Loucy (cell line): ENCODE measurements around the gene YBX3.

Experiments
- EZH2phosphoT487 ChIP-seq: fragments of 200-600 bp; IDR thresholded peaks from 2 replicates; pipeline ENCODE4 v1.6.1; 2018; ENCODE audit warnings: antibody characterized with exemption, mild to moderate bottlenecking, moderate library complexity, borderline replicate concordance
- TF ChIP-seq, protein P1 (sequence below): fragments of 200-600 bp; sonication (generic); conservative IDR thresholded peaks from 2 replicates; pipeline ENCODE4 v1.5.1; 2014; ENCODE audit warnings: mild to moderate bottlenecking, antibody characterized with exemption, low read length

- TF ChIP-seq, protein P1, sequence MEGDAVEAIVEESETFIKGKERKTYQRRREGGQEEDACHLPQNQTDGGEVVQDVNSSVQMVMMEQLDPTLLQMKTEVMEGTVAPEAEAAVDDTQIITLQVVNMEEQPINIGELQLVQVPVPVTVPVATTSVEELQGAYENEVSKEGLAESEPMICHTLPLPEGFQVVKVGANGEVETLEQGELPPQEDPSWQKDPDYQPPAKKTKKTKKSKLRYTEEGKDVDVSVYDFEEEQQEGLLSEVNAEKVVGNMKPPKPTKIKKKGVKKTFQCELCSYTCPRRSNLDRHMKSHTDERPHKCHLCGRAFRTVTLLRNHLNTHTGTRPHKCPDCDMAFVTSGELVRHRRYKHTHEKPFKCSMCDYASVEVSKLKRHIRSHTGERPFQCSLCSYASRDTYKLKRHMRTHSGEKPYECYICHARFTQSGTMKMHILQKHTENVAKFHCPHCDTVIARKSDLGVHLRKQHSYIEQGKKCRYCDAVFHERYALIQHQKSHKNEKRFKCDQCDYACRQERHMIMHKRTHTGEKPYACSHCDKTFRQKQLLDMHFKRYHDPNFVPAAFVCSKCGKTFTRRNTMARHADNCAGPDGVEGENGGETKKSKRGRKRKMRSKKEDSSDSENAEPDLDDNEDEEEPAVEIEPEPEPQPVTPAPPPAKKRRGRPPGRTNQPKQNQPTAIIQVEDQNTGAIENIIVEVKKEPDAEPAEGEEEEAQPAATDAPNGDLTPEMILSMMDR = no peak
- TF ChIP-seq EZH2phosphoT487 = no peak
Observed at GRCh38 chr12:10708862-10709261, 14.3 kb downstream of the YBX3 start.
